Measurements from ENCODE around the gene LSM2.
"Not testable (repeated sequence)": the region's sequence is repeated elsewhere in the genome, so short reads cannot be mapped to it uniquely, and the experiment has no call there.

The LSM2 gene

GRCh38 chr6:31827286-31828079, 20.7 kb upstream of the LSM2 start, which contains the start of gene HSPA1B:
Gene HSPA1B (plus strand): TSS chr6:31827738. CDS start chr6:31827951, 213 bp downstream.
- DNase-seq (ENCODE audit: low read depth), result peak; percentile 99

- DNase-seq (ENCODE audit: low read depth), result no peak
These were observed 20.1 kb upstream of the LSM2 start for GRCh38 chr6:31826793-31827285.

- DNase-seq (ENCODE audit: low read depth), result no peak
These were observed 18.8 kb upstream of the LSM2 start for GRCh38 chr6:31825553-31825952.

- DNase-seq (ENCODE audit: low read depth), result not testable (repeated sequence)
These were observed 16.9 kb upstream of the LSM2 start for GRCh38 chr6:31823592-31824196.

GRCh38 chr6:31822036-31822821, 15.5 kb upstream of the LSM2 start:
- DNase-seq (ENCODE audit: low read depth), result no peak

- no peak for DNase-seq (ENCODE audit: low read depth)
These were observed 14.7 kb upstream of the LSM2 start for GRCh38 chr6:31821301-31822035.

GRCh38 chr6:31820399-31820798, 13.6 kb upstream of the LSM2 start:
- not testable (repeated sequence) for DNase-seq (ENCODE audit: low read depth)

- DNase-seq (ENCODE audit: low read depth), result no peak
These were observed 13.1 kb upstream of the LSM2 start for GRCh38 chr6:31819871-31820299.

- not testable (repeated sequence) for DNase-seq (ENCODE audit: low read depth)
These were observed 11.3 kb upstream of the LSM2 start for GRCh38 chr6:31817929-31818511.

GRCh38 chr6:31817133-31817928, 10.6 kb upstream of the LSM2 start:
- DNase-seq (ENCODE audit: low read depth), result not testable (repeated sequence)

- DNase-seq (ENCODE audit: low read depth), result peak; percentile 82
These were observed 8.5 kb upstream of the LSM2 start, which contains the start of the genes HSPA1A and HSPA1L for GRCh38 chr6:31815025-31815838. Gene HSPA1A (plus strand): TSS chr6:31815543. CDS start chr6:31815757, 214 bp downstream. Gene HSPA1L (minus strand): TSS chr6:31815283. CDS start chr6:31811972, 3,311 bp downstream.

- peak; percentile 92 for DNase-seq (ENCODE audit: low read depth)
These were observed 7.9 kb upstream of the LSM2 start for GRCh38 chr6:31814677-31815024.

GRCh38 chr6:31813465-31813849, 6.7 kb upstream of the LSM2 start:
- no peak for DNase-seq (ENCODE audit: low read depth)

GRCh38 chr6:31811645-31812044, 4.9 kb upstream of the LSM2 start:
- no peak for DNase-seq (ENCODE audit: low read depth)

GRCh38 chr6:31808599-31808998, 1.8 kb upstream of the LSM2 start:
- DNase-seq (ENCODE audit: low read depth), result not testable (repeated sequence)

- no peak for DNase-seq (ENCODE audit: low read depth)
These were observed 762 bp downstream of the LSM2 start for GRCh38 chr6:31805939-31806469.

GRCh38 chr6:31801031-31801927, 5.5 kb downstream of the LSM2 start:
- DNase-seq (ENCODE audit: low read depth), result not testable (repeated sequence)

GRCh38 chr6:31799781-31800180, 7.0 kb downstream of the LSM2 start:
- DNase-seq (ENCODE audit: low read depth), result no peak

All from HS-5 (cell line).